Measurements from ENCODE around the gene DDIT3.

GRCh38 chr12:57467915-57468314, 52.4 kb downstream of the DDIT3 start:
- TF ChIP-seq, protein P1, sequence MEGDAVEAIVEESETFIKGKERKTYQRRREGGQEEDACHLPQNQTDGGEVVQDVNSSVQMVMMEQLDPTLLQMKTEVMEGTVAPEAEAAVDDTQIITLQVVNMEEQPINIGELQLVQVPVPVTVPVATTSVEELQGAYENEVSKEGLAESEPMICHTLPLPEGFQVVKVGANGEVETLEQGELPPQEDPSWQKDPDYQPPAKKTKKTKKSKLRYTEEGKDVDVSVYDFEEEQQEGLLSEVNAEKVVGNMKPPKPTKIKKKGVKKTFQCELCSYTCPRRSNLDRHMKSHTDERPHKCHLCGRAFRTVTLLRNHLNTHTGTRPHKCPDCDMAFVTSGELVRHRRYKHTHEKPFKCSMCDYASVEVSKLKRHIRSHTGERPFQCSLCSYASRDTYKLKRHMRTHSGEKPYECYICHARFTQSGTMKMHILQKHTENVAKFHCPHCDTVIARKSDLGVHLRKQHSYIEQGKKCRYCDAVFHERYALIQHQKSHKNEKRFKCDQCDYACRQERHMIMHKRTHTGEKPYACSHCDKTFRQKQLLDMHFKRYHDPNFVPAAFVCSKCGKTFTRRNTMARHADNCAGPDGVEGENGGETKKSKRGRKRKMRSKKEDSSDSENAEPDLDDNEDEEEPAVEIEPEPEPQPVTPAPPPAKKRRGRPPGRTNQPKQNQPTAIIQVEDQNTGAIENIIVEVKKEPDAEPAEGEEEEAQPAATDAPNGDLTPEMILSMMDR (IDR thresholded peaks at IDR 0.05 in 8 of 11, conservative IDR thresholded peaks at IDR 0.05 in 3 of 11), result no peak
- TF ChIP-seq POLR2A (IDR thresholded peaks at IDR 0.05), result no peak

All from spleen (tissue), 7 donors.